Stimulated activated CD8-positive, alpha-beta memory T cell treated with anti-CD3 and anti-CD28 coated beads, Interleukin-7, amount 100 ng/mL, for 1 hour (primary cell): Measurements from ENCODE around the gene ICOS.
"Not testable (repeated sequence)": the region's sequence is repeated elsewhere in the genome, so short reads cannot be mapped to it uniquely, and the experiment has no call there.

Source experiments
- DNase-seq, 2 donors: peaks; one replicate each; pipeline ENCODE4 v3.0.0-alpha.2; 2020; ENCODE audit warnings: low read depth in 2 of 2

Gene ICOS

DNA sequence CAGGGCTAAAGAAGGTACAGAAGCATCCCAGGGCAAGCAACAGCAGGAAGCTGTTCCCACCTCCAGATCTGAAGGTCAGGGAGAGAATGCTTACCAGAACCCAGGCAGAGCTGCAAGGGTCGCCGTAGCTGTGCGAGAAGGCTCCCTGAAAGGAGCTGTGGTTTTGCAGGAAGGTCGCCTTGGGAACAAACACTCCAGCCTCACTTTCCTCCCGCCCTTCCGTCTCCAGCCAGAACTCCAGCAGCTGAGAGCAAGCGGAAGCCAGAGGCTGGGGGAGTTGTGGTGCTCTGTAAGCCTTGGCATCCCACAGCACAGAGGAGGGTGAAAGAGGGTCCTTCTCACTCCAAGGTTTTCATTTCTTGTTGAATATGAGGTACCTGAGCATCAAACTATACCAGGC, 18.3 kb upstream of the ICOS start:
- DNase-seq: no peak

DNA sequence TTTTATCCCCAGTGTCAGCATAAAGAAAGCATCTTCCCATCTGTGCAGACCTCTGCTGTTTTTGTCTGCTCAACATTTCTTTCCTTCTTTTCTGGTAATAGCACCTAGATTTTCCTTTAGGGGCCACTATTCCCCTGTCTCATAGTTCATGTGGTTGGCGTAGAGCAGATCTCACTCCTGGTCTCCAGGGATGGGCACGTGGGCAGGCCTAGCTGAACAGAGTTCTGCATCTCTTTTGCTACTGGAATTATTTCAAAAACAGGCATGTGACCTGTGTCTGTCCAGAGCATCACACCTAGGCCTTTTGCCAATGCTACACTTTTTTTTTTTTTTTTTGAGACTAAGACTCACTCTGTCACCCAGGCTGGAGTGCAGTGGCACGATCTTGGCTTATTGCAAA, 17.7 kb upstream of the ICOS start:
- DNase-seq: no peak

- no peak for DNase-seq
These were observed 10.9 kb upstream of the ICOS start for GRCh38 chr2:203925512-203926158.

DNA sequence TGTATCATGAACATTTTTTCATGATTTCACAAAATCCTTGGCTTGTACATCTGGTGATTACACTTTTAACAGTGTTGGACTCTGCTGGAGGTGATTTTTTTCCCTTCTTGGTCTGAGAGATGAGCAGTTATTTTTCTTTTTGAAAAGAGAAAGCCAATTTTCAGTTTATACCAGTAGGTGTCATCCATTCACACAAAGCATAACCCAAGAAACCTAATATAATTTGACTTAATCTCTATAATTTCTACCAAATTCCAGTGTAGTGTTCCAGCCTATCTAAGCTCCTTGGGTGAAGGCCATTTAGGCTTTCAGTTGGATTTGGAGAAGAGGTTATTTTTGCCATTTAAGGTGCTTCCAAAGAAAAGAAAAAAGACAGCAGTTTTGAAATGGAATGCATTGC, 7.7 kb upstream of the ICOS start:
- DNase-seq: no peak

DNA sequence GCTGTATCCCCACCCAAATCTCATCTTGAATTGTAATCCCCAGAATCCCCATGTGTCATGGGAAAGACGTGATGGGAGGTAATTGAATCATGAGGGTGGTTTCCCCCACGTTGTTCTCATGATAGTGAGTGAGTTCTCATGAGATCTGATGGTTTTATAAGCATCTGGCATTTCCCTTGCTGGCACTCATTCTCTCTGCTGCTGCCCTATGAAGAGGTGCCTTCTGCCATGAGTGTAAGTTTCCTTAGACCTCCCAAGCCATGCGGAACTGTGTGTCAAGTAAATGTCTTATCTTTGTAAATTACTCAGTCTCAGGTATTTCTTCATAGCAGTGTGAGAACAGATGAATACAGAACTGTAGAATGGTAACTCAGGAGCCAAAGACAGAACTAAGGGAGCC, 5.3 kb upstream of the ICOS start:
- DNase-seq: not testable (repeated sequence)

- DNase-seq: peak in 1 of 2 donors; percentile 37
These were observed 2.5 kb upstream of the ICOS start for GRCh38 chr2:203934041-203934492.

- no peak for DNase-seq
These were observed 1.7 kb upstream of the ICOS start for GRCh38 chr2:203934711-203935438.

GRCh38 chr2:203935568-203935967, 995 bp upstream of the ICOS start:
- DNase-seq: no peak

- no peak for DNase-seq
These were observed 386 bp downstream of the ICOS start for GRCh38 chr2:203936949-203937348.

- DNase-seq: no peak
These were observed 1.2 kb downstream of the ICOS start for GRCh38 chr2:203937788-203938187.

DNA sequence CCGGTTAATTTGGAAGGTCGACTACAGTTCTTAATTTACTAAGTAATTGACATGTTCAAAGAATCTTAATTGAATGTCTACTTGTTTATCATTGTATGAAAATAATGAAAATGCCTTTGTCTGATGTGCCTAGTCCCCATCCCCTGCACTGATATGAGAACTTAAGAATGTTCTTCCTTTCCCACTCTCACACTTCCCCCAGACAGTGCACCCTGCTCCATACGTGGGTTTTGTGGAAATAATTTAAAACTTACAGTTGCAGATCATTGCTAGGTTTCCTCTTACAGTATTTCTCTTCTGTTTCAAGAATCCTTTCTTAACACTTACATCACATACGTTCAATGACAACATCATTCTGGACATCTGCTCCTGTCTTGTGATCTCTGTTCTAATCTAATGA, 3.5 kb downstream of the ICOS start:
- DNase-seq: no peak

- not testable (repeated sequence) for DNase-seq
These were observed 7.2 kb downstream of the ICOS start for GRCh38 chr2:203943493-203944382.

DNA sequence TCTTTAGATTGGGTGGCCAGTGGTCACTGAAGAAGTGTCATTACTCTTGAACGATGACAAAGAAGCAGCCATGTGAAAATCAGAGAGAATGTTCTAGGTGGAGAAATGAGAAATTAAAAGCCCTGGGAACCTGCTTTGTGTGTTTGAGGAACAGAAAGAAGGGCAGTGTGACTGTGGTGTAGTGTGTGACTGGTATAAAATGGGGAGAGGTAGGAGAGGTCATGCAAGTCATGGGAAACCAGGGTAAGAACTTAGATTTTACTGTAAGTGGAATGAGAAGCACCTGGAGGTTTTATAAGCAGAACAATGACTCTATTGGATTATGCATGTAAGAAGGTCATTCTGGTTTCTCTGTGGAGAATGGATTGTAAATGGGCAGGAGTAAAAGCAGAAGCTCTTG, 12.2 kb downstream of the ICOS start:
- DNase-seq: no peak

GRCh38 chr2:203949228-203949627, 12.7 kb downstream of the ICOS start:
- no peak for DNase-seq

GRCh38 chr2:203951366-203951902, 14.9 kb downstream of the ICOS start:
- DNase-seq: no peak

DNA sequence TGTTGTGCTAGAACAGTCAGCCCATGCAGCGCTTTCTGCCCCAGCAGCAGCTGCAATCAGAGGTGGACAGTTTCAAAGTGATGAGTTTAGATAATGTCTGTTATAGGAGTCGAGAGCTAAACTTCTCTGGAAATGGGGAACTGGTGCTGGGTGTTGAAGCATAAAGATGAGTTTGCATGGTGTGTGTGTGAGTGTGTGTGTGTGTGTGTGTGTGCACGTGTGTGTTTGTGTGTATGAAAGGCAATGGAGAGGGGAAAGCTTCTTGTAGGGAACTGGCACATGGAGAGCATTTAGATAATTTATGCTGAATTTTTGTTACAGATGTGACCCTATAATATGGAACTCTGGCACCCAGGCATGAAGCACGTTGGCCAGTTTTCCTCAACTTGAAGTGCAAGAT, 22.7 kb downstream of the ICOS start:
- no peak for DNase-seq

DNA sequence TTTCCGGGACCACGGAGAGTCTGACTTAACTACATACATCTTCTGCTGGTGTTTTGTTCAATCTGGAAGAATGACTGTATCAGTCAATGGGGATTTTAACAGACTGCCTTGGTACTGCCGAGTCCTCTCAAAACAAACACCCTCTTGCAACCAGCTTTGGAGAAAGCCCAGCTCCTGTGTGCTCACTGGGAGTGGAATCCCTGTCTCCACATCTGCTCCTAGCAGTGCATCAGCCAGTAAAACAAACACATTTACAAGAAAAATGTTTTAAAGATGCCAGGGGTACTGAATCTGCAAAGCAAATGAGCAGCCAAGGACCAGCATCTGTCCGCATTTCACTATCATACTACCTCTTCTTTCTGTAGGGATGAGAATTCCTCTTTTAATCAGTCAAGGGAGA, 23.1 kb downstream of the ICOS start:
- no peak for DNase-seq

DNA sequence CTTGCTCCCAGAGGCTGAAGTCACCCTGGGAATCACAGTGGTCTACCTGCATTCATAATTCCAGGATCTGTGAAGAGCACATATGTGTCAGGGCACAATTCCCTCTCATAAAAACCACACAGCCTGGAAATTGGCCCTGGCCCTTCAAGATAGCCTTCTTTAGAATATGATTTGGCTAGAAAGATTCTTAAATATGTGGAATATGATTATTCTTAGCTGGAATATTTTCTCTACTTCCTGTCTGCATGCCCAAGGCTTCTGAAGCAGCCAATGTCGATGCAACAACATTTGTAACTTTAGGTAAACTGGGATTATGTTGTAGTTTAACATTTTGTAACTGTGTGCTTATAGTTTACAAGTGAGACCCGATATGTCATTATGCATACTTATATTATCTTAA, 24.2 kb downstream of the ICOS start:
- no peak for DNase-seq

GRCh38 chr2:203965190-203965589, 28.6 kb downstream of the ICOS start:
- DNase-seq: not testable (repeated sequence)

DNA sequence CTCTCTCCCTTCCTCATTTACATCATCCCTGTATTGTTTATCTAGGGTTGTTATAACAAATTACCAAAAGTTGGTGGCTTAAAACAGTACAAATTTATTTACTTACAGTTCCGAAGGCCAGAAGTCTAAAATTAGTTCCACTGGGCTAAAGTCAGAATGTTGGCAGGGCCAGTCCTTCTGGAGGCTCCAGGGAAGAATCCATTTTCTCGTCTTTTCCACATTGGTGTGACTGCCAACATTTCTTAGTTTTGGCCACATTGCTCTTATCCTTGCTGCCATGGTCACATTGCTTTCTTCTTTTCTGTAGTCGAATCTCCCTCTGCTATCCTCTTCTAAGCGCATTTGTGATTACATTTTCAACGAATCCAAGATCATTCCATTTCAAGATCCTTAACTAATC, 34.7 kb downstream of the ICOS start:
- DNase-seq: no peak

DNA sequence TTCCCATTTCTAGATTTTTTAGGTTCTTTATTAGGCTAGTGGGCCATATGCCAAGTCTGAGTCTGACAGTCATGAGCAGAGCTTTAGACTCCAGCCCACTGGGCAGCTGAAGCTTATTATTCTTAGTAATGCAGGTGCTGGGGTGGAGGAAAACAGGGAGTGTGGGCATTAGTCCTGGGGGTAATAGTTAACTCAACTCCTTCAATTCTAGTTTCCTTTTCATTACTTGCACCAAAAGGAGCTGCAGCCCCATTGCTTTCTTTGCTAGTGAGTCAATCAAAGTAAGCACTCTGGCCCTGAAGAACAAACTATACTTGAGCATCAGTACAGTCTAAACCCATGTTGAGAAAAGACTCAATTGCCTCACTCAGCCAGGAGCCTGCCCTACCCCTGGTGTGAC, 35.5 kb downstream of the ICOS start:
- DNase-seq: no peak

DNA sequence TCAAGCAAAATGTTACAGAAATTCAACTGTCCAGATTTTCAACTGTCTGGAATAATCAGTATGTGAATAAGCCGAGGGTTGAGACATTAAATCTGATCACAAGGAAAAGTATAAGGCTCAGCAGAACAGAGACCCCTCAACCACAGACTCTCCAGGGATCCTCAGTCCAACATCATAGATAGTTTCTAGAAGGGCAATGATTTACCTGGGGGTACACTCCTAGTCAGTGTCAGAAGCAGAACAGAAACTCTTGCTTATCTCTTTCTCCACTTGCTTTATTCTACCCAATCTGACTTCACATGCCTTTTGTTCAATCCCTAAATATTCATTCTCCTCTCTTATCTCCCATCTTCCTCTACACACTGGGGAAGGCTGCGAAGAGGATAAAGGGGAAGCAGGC, 36.4 kb downstream of the ICOS start:
- DNase-seq: no peak
